ENCODE data around the gene PLD5. TPM values are rescaled to one million over a fixed set of nuclear protein-coding genes. Genes with fewer than 3 reads are reported as not detected.

The PLD5 gene
- total RNA-seq, 2 experiments from 2014 or later = not detected

GRCh38 chr1:242043165-242043564 is 481.3 kb downstream of the PLD5 start:
- H3K36me3 Mint-ChIP-seq (ENCODE audit: low read depth) = no peaks in the 10 kb centered on the region
- ChIA-PET CTCF (no interaction called here), POLR2A (no interaction called here)
- no peak for DNase-seq
- no peak overlapping the region for H3K4me3 Mint-ChIP-seq
- H3K27me3 Mint-ChIP-seq = no peaks in the 10 kb centered on the region
- no peaks in the 10 kb centered on the region for H3K9me3 Mint-ChIP-seq
- H3K4me1 Mint-ChIP-seq = no peaks in the 10 kb centered on the region
- no peak overlapping the region for H3K27ac Mint-ChIP-seq

GRCh38 chr1:242034392-242034791 is 490.1 kb downstream of the PLD5 start:
- H3K4me1 Mint-ChIP-seq = no peaks in the 10 kb centered on the region
- no peaks in the 10 kb centered on the region for H3K9me3 Mint-ChIP-seq
- H3K27me3 Mint-ChIP-seq = no peaks in the 10 kb centered on the region
- H3K4me3 Mint-ChIP-seq = no peak overlapping the region
- H3K36me3 Mint-ChIP-seq (ENCODE audit: low read depth) = no peaks in the 10 kb centered on the region
- DNase-seq = no peak
- no peak overlapping the region for H3K27ac Mint-ChIP-seq
- ChIA-PET POLR2A (no interaction called here), CTCF (no interaction called here)

- H3K27ac Mint-ChIP-seq = no peak overlapping the region
- H3K36me3 Mint-ChIP-seq (ENCODE audit: low read depth) = no peaks in the 10 kb centered on the region
- no peaks in the 10 kb centered on the region for H3K4me1 Mint-ChIP-seq
- ChIA-PET POLR2A (no interaction called here), CTCF (no interaction called here)
- no peak overlapping the region for H3K4me3 Mint-ChIP-seq
- no peaks in the 10 kb centered on the region for H3K9me3 Mint-ChIP-seq
- H3K27me3 Mint-ChIP-seq = no peaks in the 10 kb centered on the region
- DNase-seq = no peak
Measured at GRCh38 chr1:242033447-242033846, 491.1 kb downstream of the PLD5 start.

Data from activated CD4-positive, alpha-beta T cell treated with anti-CD3 and anti-CD28 coated beads, Interleukin-2, amount 10 ng/mL, durations not matched to agents 7 days and 5 days (primary cell).